Cardiac fibroblast (primary cell): ENCODE results near the gene CAPN15.
A peak's percentile ranks its signal among the peaks of the same experiment; 100 is the strongest.

Experiments
- DNase-seq, 2 donors: peaks; one replicate each; pipeline versions ENCODE4 v3.0.0 to v3.0.0-alpha.2; 2010; ENCODE audit warnings: low read depth in 2 of 2
- H3K4me3 ChIP-seq, 2 donors: replicated peaks in 1 of 2; 1 replicate in 1 of 2; 2 replicates in 1 of 2; pipeline ENCODE4 v1.5.1; 2011; ENCODE audit warnings: low read depth in 2 of 2, low read length in 2 of 2, mild to moderate bottlenecking in 2 of 2, moderate library complexity in 1 of 2
- TF ChIP-seq, protein P1 (sequence below): IDR thresholded peaks from one replicate; pipeline ENCODE4 v1.5.1; 2011; ENCODE audit warnings: low read depth, mild to moderate bottlenecking, low read length, inconsistent platforms

The CAPN15 gene

DNA sequence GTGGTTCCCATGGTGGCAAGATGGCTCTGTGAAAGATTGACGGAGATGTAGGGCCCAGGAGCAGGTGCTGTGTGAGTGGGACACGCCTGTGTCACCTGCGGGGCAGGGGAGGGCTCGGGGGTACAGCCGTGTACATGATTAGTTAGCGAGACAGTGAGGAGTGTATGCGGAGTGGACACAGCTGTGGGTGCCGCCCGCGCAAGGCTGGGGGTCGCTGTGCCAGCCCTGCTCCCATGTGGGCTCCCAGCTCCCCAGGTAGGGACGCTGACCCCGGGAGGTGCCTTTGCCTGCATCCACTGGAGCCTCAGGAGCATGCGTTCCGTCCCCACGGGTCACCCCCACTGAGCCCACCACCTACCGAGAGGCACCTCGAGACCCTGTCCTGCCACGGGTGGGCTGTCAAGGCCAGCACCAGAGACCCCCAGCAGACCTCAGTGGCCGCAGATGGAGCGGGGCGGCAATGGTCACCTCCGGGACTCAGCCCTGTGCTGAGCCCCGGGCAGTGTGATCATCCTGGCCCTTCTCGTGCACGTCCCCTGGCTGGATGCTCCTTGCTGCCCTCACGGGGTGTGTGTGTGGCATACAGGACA is 7.4 kb downstream of the CAPN15 start:
- no peak overlapping the region for H3K4me3 ChIP-seq
- TF ChIP-seq, protein P1, sequence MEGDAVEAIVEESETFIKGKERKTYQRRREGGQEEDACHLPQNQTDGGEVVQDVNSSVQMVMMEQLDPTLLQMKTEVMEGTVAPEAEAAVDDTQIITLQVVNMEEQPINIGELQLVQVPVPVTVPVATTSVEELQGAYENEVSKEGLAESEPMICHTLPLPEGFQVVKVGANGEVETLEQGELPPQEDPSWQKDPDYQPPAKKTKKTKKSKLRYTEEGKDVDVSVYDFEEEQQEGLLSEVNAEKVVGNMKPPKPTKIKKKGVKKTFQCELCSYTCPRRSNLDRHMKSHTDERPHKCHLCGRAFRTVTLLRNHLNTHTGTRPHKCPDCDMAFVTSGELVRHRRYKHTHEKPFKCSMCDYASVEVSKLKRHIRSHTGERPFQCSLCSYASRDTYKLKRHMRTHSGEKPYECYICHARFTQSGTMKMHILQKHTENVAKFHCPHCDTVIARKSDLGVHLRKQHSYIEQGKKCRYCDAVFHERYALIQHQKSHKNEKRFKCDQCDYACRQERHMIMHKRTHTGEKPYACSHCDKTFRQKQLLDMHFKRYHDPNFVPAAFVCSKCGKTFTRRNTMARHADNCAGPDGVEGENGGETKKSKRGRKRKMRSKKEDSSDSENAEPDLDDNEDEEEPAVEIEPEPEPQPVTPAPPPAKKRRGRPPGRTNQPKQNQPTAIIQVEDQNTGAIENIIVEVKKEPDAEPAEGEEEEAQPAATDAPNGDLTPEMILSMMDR, result no peak
- DNase-seq, result no peak

DNA sequence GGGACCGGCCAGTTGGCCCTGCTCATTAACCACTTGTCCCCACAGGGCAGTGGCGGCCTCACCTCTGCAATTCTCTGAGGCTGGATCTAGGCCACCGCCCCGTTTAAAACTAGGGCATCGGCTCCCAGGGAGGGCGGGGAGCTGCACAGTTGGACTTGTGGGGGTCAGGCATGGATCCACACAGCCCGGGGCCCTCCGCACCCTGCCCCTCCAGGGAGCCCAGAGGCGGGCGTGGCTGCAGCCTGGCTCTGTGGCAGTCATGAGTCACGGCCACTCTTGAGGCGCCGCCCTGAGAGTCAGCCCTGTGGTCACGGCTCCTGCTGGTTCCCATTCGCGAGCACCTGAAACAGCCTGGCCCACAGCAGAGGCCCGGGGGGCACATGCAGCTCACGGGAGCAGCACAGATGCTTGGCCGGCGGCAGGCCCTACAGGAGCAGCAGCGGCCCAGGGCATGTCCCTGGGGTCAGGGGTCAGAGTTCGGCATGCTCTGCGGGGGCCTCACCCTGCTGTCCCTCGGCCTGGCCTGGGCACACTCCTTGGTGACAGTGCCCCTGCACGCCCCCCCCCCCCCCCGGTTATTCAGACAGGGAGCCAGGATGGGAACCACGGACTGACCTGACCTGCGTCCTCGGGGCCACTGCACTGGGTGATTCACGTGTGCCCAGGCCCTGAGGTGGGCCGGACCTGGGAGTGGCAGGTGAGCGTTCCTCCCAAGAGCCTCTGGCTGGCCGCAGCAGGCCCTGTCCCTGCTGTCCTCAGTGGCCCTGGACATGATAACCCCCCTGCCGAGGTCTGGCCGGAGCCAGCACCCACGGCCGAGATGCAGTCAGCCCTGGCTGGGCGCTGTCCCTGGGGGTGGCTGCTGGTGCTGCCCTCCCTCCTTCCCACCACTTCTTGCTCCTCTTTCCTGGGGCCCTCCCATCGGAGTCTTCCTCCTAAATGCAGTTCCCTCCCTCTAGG is 8.2 kb downstream of the CAPN15 start:
- TF ChIP-seq, protein P1, result no peak
- H3K4me3 ChIP-seq, result no peak overlapping the region
- peak; percentile 34 to 74 for DNase-seq

DNA sequence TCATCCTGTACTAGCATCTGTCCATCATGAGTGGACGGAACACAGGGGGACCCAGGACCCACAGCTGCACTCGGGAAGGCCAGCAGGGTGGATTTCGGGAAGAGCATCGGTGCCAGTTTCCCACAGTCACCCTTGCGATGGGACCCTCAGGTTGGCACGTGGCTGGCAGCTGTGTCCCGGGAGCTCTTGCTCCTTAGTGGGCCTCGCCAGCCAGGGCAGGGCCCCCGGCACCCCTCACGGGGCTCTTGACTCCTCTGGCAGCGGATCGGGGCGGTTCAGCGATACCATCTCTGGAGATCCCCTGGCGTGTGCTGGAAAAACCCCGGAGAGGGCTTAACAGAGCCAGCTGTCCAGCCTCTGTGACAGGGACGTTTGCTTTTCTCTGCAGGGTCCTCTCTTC is 9.2 kb downstream of the CAPN15 start:
- no peak overlapping the region for H3K4me3 ChIP-seq
- TF ChIP-seq, protein P1, result no peak
- DNase-seq, result no peak

DNA sequence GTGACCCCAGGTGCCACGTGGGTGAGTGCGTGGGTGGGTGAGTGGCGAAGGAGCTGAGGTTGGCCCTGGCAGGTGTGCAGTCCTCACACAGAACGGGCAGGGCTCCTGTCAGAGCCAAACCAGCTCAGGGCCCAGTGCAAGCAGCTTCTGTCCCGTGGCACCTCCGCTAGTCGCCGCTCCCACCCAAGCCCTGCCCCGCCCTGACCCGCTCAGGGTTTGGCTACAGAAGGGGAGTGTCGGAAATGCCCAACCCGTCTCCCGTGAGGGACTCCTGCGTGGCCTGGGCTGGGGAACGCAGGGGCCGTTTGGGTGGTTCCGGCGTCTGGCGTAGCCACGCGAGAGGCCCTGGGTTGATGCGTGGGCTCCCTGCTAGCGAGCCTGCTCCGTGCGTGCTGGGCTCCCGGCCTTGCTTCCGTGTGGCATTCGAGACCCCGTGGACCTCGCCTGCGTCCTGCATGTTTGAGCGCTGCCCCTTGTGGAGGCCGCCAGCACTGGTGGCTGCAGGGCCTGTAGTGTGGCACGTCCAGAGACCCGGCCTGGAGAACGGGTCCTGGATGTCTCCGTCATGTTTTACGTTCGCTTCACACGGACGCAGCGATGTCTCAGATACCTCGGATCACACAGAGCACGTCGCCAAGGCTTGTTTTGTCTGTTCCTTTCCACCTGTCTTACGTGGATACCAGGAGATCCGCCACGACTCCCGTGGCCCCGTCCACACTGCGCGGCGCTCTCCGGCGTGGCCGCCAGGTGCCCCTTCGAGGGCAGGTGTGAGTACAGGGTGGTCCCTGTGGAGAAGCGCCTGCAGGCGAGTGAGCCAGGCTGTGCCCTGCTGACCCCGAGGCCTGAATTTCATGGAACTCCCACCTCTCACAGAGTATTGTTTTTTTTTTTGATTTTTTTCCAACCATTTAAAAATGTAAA is 10.2 kb downstream of the CAPN15 start:
- no peak for DNase-seq
- TF ChIP-seq, protein P1, result peak; percentile 5
- no peak overlapping the region for H3K4me3 ChIP-seq

DNA sequence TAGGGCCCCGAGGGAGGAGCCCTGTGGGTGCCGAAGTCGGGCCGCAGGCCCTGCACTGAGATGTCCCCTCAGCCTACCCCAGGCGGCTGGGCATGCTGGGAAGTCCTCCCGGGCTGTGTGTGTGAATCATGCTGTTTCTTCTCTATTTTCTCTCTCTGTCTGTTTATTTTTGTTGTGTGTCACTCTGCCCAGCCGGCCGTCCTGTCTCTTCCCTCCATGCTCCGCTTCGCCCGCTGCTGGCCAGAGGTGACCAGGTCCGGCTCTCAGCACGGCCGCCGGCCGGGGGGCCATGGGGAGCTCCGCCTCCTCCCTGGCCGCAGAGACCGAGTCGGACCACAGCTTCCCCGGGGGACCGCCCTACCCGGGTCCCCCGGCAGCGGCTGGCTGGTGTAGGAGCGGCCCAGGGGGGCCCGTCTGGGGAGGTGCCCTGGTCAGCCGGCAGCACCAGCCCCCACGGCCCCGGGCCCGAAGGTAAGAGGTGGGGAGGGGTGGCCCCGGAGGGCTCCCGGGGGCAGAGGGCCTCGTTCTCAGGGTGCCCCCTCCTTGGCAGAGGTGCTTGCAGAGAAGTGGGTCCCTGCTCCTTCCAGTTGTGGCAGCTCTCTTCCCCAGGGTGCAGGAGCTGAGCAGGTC is 12.5 kb downstream of the CAPN15 start:
- DNase-seq, result peak in 1 of 2 donors; percentile 74
- TF ChIP-seq, protein P1, result peak; percentile 28
- H3K4me3 ChIP-seq, result no peak overlapping the region

DNA sequence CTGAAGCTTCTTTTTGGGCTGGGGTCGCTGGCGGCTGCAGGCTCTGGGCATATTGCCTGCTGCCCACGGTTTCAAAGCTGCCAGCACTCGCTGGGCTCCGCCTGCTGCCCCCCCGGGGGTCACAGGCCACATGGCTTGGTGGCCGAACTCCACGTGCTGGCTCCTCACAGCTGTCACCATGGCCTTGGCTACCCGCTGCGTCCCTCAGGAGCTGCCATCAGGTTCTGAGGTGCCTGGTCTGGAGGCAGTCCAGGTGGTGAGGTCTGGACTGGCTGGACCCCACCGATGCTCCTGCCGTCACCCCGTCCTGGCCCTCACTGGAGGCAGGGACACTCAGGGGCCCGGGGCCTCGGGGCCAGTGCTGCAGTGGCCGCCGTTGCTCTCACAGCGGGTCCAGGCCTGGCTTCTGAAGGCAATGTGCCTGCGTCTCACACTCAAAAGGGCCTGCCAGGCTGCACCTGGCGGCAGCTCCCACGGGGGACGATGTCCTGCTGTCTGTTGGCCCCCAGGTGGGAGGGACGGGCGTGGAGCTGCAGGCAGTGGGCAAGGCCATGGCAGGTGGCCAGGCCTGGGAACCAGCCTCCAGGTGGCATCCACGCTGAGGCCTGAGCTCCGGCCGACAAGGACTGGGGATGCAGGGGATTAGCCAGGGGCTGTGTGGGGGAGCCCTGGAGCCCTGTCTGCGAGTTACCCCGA is 13.3 kb downstream of the CAPN15 start:
- DNase-seq, result no peak
- no peak overlapping the region for H3K4me3 ChIP-seq
- TF ChIP-seq, protein P1, result no peak
